ENCODE data around the gene MRPL18.
"Not testable (repeated sequence)": the region's sequence is repeated elsewhere in the genome, so short reads cannot be mapped to it uniquely, and the experiment has no call there.

The MRPL18 gene

DNA sequence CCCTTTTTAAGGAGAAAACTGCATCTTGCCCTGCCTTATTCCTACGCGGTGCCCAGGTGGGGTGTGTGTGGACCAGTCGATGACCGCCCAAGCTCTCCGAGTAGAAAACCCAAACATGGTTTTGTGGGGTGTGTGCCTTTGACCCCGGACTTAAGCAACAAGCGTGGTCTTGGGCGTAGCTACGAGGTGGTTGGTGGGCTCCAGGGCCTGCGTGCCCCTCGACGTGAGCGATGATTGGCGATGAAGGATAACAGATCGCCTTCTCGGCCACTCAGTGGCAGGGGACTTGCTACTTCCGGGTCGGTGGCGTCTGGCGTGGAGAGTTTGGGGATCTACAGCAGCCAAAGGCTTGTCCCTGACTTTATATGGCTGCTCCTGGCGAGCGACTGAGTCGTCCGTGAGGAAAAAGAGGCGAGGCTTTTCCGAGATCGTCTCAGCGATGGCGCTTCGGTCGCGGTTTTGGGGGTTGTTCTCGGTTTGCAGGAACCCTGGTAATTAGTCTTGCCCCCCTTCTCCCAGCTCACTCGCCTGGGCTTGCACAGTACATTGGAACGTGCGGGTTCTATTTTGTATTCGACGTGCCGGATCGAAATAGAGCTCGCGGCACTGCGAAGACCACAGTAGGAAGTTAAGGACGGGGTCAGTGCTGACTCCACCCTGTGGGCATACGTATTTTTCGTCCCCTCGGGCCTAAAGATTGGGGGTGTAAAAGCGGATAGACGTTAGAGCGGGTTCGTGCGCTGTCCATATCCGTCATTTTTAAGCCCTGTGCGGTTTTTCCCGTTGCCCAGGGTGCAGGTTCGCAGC is at the start of gene MRPL18:
MRPL18 (plus strand) TSS at position 319 of the 807 bp plus-strand sequence; CDS start at position 440, 121 bp downstream.
- DNase-seq (ENCODE audit: low read depth), result peak; percentile 83

DNA sequence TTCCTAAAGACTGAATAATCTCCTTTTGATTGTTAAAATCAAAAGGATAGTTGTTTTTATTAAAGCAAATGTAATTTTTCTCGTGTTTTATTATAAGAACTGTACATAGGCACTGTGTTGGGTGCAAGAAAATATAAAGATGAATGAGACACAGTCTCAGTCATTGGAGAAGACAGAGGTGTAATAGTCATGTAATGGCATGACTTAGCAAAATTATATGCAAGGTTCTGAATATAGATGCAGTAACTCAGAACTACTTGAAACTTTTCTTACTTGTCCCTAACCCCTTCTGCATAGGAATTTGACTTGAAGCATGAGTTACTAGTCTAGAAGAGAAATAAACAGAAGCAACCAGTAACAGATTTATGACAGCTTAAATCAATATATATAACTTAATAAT is 48.1 kb upstream of the MRPL18 start:
- DNase-seq (ENCODE audit: low read depth), result no peak

GRCh38 chr6:159745081-159745480 is 45.2 kb upstream of the MRPL18 start:
- no peak for DNase-seq (ENCODE audit: low read depth)

- DNase-seq (ENCODE audit: low read depth), result no peak
Observed at GRCh38 chr6:159746759-159747158, 43.5 kb upstream of the MRPL18 start.

- DNase-seq (ENCODE audit: low read depth), result not testable (repeated sequence)
Observed at GRCh38 chr6:159748127-159748526, 42.1 kb upstream of the MRPL18 start.

DNA sequence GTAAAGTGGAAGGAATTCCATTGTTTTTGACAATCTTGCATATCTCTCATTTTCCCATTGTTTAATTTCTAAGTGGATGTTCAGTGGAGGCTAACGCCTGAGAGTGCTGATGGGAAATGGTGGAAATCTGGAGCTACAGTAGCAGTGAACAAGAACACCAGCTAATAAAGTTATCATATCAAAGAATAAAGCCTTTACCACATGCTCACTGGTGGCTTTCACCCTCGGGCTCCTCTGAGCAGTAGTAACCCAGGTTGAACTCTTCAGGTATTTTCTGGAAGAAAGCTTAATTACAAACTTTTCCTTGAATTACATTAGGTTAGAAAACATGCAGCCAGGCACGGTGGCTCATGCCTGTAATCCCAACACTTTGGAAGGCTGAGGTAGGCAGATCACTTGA is 38.8 kb upstream of the MRPL18 start:
- DNase-seq (ENCODE audit: low read depth), result no peak

DNA sequence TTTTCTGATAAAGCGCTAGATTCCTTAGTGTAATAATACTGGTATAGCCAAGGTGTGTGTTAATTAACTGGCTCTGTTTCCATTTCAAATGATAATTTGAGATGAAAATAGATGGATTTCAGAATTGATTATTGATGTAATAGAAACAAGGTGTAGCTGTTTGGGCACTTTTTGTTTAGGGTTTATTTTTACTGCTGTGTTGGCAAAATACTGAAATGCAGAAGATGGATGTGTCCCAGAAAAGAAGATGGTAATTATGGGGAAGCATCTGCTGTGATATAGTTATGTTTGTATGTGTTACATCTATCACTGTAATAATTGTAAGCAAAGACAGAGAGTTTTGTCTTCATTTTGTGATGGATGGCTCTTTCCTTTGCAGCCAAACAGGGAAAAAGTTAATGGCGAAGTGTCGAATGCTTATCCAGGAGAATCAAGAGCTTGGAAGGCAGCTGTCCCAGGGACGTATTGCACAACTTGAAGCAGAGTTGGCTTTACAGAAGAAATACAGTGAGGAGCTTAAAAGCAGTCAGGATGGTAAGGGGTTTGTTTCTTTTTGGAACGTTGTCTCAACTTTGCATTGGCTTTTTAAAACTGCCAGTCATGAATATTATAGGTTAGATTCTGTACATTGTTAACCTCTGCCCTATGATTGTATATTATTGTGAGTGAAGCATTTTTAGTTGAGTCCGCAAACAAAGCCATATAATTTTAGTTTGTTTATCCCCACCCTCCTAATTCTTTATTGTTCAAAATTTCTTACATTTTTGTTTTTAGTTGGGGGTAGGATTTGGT is 37.0 kb upstream of the MRPL18 start:
- no peak for DNase-seq (ENCODE audit: low read depth)

- no peak for DNase-seq (ENCODE audit: low read depth)
Observed at GRCh38 chr6:159754401-159754800, 35.9 kb upstream of the MRPL18 start.

- no peak for DNase-seq (ENCODE audit: low read depth)
Observed at GRCh38 chr6:159754959-159755914, 35.0 kb upstream of the MRPL18 start.

DNA sequence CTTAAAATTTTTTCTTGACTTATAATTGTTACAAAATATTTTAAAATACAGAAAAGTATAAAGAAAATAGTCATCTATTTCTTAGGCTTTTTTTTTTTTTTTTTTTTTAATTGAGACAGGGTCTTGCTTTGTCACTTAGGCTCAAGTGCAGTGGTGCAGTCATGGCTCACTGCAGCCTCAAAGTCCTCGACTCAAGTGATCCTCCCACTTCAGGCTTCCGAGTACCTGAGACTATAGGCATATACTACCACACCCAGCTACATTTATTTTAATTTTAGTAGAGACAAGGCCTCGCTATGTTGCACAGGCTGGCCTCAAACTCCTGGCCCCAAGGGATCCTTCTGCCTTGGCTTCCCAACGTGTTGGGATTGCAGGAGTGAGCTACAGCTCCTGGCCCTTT is 33.8 kb upstream of the MRPL18 start:
- no peak for DNase-seq (ENCODE audit: low read depth)

GRCh38 chr6:159758031-159759001 is 32.0 kb upstream of the MRPL18 start:
- no peak for DNase-seq (ENCODE audit: low read depth)

DNA sequence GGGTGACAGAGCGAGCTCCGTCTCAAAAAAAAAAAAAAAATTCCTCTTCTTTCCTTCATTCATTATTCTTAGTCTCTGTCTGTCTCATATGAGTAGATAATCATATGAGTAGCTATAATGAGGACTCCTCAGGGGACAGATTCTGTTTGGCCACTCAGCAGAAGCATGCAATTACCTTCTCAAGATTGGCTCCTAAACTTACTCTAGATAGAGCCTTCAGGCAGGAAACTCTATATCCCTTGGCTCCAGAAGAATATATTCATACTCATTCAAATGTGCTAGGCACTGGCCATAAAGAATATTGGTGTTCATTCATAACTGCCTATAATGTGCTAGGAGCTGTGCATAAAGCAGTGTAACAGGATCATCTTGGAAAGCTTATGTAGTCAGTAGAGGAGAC is 30.6 kb upstream of the MRPL18 start:
- no peak for DNase-seq (ENCODE audit: low read depth)

GRCh38 chr6:159760602-159761057 is 29.6 kb upstream of the MRPL18 start:
- DNase-seq (ENCODE audit: low read depth), result no peak

DNA sequence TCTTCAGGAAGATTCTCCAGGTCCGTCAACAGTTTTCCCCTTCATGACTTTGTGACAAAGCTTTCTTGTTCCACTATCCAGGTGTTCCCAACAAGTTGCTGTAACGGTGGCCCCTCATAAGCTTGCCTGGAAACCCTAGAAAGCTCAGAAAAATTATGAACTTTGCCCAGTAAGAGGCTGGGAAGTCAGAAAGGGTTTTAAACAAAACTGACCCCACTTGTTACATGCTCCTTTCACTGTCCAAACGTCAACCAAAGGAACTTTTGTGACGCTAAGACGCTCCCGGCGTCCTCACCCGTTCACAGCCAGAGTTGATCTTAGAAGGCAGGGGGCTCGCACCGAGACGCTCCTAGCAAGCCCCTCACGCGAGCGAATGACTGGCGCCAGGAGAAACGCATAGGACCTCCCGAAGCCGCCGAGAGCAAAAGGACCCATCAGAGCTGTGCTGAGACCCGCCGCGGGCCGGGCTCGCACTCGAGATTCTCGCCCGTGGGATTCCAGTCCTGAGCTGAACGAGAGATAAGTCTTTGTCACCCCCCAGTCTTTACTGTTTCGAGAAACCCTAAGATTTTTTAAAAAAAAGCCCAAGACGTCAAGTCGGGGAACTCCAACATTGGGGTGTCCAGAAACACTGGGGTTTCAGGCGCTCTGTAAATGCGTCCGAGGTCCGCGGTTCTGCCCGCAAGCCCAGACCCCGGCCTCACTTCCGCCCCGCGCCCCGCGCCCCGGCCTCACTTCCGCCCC is 29.0 kb upstream of the MRPL18 start:
- peak; percentile 14 for DNase-seq (ENCODE audit: low read depth)

DNA sequence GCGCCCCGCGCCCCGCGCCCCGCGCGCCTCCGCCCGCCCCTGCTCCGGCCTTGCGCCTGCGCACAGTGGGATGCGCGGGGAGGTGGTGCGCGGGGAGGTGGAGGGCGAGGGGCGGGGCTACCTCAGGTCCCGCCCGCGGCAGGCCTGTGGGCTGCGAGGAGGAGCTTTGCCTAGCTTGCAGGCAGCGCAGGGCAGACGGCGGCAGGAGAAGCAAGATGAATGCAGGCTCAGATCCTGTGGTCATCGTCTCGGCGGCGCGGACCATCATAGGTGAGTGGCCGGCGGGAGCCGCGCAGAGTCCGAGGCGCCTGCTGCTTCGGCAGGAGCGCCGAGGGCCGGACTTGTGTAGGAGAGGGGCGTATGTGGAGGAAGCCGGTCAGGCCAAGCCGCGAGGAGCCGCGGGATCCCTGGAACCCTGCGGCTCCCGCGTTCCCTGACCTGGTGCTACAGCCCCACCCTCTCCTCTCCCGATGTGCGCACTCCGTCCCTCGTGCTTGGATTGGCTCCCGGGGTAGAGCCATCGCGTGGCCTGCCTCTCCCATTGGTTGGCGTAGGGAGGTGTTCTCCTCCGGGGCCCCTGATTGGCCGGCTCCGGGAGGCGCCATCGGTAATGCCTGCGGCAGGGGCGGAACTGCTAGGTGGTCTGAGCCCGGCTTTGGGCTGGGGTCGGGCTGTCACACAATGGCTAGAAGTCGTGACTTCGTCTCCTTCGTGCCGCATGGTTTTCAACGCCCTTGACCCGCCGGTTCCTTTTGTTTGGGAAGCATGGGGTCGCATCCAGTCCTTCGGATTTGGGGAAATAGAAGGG is 28.2 kb upstream of the MRPL18 start, which contains the start of gene ACAT2:
ACAT2 (plus strand) TSS at position 173 of the 808 bp plus-strand sequence; CDS start at position 216, 43 bp downstream.
- peak; percentile 90 for DNase-seq (ENCODE audit: low read depth)

GRCh38 chr6:159762681-159763293 is 27.5 kb upstream of the MRPL18 start:
- no peak for DNase-seq (ENCODE audit: low read depth)

DNA sequence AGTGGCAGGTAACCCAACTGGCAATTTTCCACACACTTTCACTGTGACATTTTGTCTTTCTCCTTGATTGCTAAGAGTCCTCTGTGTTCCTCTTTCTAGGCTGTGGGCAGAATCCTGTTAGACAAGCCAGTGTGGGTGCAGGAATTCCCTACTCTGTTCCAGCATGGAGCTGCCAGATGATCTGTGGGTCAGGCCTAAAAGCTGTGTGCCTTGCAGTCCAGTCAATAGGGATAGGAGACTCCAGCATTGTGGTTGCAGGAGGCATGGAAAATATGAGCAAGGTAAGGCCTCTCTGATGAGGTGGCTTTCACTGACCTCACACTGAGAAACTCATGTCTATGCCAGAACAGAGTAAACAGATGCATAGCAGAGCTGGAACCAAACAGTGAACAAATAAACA is 23.4 kb upstream of the MRPL18 start:
- DNase-seq (ENCODE audit: low read depth), result no peak

DNA sequence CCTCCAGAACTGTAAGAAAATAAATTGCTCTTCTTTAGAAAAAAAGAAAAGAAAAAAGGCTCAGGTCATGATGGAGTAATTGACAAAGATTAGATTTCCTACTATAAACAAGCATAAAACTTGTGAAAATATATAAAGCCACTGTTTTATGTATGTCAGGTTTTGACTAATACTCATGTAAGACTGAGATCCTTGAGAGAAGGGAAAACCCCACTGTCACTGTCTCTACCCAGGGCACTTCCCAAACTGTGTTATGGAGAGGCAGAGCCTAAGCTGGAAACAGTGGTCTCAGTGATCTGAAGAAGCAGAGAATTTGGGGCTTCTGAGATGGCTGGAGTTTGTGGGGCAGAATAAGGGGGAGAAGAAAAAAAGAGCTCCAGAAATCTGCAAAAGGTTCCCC is 20.8 kb upstream of the MRPL18 start:
- DNase-seq (ENCODE audit: low read depth), result no peak

GRCh38 chr6:159772196-159772595 is 18.1 kb upstream of the MRPL18 start:
- DNase-seq (ENCODE audit: low read depth), result no peak

All from activated T-cell treated with anti-CD3 and anti-CD28 coated beads for 48 hours (primary cell).